Kidney (tissue), 14 donors: ENCODE measurements around the gene MYBPHL. TPM values are rescaled to one million over a fixed set of nuclear protein-coding genes. Genes with fewer than 3 reads are reported as not detected.
A peak's percentile ranks its signal among the peaks of the same experiment; 100 is the strongest.

ENCODE experiments used
- DNase-seq, 5 donors: peaks; one replicate each; pipeline ENCODE4 v3.0.0-alpha.2; 2013 to 2020
- FAIRE-seq: peaks from 2 replicates; lab custom pipeline; 2012; peaks lifted over from hg19 to GRCh38; lab: Jason Lieb, UNC
- H3K27ac ChIP-seq, 2 donors: one replicate each; pipeline ENCODE4 v1.7.0; 2013; ENCODE audit warnings: low read depth in 2 of 2, low read length in 2 of 2, inconsistent platforms in 1 of 2
- H3K27me3 ChIP-seq: one replicate; pipeline ENCODE4 v1.7.1; 2013; ENCODE audit warnings: low read length, inconsistent platforms; ENCODE audit not compliant: control insufficient read depth, insufficient read depth
- H3K36me3 ChIP-seq, 3 donors: one replicate each; pipeline versions ENCODE4 v1.7.0 to v1.7.1; 2013; ENCODE audit warnings: low read length in 3 of 3, control low read depth in 1 of 3, inconsistent platforms in 1 of 3; ENCODE audit not compliant: insufficient read depth in 3 of 3, control insufficient read depth in 2 of 3
- H3K4me1 ChIP-seq, 3 donors: one replicate each; pipeline versions ENCODE4 v1.7.0 to v1.7.1; 2013; ENCODE audit warnings: low read length in 3 of 3, inconsistent platforms in 1 of 3, low read depth in 1 of 3; ENCODE audit not compliant: control insufficient read depth in 2 of 3, insufficient read depth in 2 of 3
- H3K4me3 ChIP-seq, 3 donors: one replicate each; pipeline versions ENCODE4 v1.7.0 to v1.8.1; 2013; ENCODE audit warnings: low read length in 3 of 3, control low read depth in 1 of 3, inconsistent platforms in 1 of 3
- H3K9ac ChIP-seq, 3 donors: one replicate each; pipeline versions ENCODE4 v1.7.0 to v1.7.1; 2013; ENCODE audit warnings: low read length in 3 of 3, control low read depth in 1 of 3, inconsistent platforms in 1 of 3
- H3K9me3 ChIP-seq, 3 donors: one replicate each; pipeline versions ENCODE4 v1.7.0 to v1.7.1; 2013; ENCODE audit warnings: low read length in 3 of 3, control low read depth in 1 of 3, inconsistent platforms in 1 of 3; ENCODE audit not compliant: control insufficient read depth in 2 of 3, insufficient read depth in 1 of 3
- intact Hi-C: fragments of 100-400 bp; cut with DNase I; formaldehyde crosslinking; loops from one replicate; pipeline ENCODE4 v1.11.1; 2022
- polyA plus RNA-seq: library from polyadenylated mRNA; stranded (reverse); fragments of 350-450 nt; fragmentation: Illumina TruSeq; extraction: RNeasy Lipid Tissue Mini Kit (QIAGEN cat#74804); gene quantifications from one replicate; pipeline ENCODE4 v1.2.3, GENCODE V29; 2014; ENCODE audit warnings: low read depth, low replicate concordance; ENCODE audit not compliant: insufficient read depth
- total RNA-seq: library from RNA; stranded (reverse); fragmentation: NEBNext Ultra II Directional; extraction: Animal tissue kit (Norgen Biotek cat#: 25700); gene quantifications from one replicate; pipeline ENCODE4 v1.2.1, GENCODE V29; 2021
- TF ChIP-seq, protein P1 (sequence below): IDR thresholded peaks from 3 replicates; pipeline ENCODE4 v1.5.1; 2012; ENCODE audit warnings: mild to moderate bottlenecking, moderate library complexity, borderline replicate concordance; ENCODE audit not compliant: insufficient read depth; ENCODE audit errors: extremely low read depth
- donor health status: control.
- donor health status: control.
- donor health status: control.
- donor health status: control.
- donor health status: control.
- donor health status: DM: yes; HTN: yes; CAD: no.
- donor health status: Normal renal cell carcinoma (clear cell type).

The MYBPHL gene
- total and polyA plus RNA-seq, 2 donors from 2014 or later = 0.19 TPM; not detected in 1

- H3K9ac ChIP-seq = peak overlapping the region in 1 of 3 donors; percentile 51
- TF ChIP-seq, protein P1, sequence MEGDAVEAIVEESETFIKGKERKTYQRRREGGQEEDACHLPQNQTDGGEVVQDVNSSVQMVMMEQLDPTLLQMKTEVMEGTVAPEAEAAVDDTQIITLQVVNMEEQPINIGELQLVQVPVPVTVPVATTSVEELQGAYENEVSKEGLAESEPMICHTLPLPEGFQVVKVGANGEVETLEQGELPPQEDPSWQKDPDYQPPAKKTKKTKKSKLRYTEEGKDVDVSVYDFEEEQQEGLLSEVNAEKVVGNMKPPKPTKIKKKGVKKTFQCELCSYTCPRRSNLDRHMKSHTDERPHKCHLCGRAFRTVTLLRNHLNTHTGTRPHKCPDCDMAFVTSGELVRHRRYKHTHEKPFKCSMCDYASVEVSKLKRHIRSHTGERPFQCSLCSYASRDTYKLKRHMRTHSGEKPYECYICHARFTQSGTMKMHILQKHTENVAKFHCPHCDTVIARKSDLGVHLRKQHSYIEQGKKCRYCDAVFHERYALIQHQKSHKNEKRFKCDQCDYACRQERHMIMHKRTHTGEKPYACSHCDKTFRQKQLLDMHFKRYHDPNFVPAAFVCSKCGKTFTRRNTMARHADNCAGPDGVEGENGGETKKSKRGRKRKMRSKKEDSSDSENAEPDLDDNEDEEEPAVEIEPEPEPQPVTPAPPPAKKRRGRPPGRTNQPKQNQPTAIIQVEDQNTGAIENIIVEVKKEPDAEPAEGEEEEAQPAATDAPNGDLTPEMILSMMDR = no peak
Observed at GRCh38 chr1:109254621-109255096, 52.2 kb downstream of the MYBPHL start.

GRCh38 chr1:109253803-109254620 lies 52.8 kb downstream of the MYBPHL start:
- H3K4me3 ChIP-seq = peak overlapping the region; percentile 11 to 38 (median 29)
- peaks cover 0 to 34% (median 17%) of the 10 kb centered on the region in 3 donors for H3K4me1 ChIP-seq
- intact Hi-C loops = no loop called here
- H3K36me3 ChIP-seq = peaks cover 0 to under 1% (median 0%) of the 10 kb centered on the region in 3 donors
- H3K27ac ChIP-seq = peak overlapping the region; percentile 85 to 91
- DNase-seq = peak; percentile 79 to 87 (median 85)
- FAIRE-seq = no peak
- no peaks in the 10 kb centered on the region for H3K27me3 ChIP-seq
- no peaks in the 10 kb centered on the region for H3K9me3 ChIP-seq
- H3K9ac ChIP-seq = peak overlapping the region in 1 of 3 donors; percentile 51
- TF ChIP-seq, protein P1 = no peak

More at GRCh38 chr1:109254621-109255096, 52.2 kb downstream of the MYBPHL start:
- no peak for FAIRE-seq
- H3K4me3 ChIP-seq = peak overlapping the region in 1 of 3 donors; percentile 3
- peak overlapping the region; percentile 85 to 91 for H3K27ac ChIP-seq
- DNase-seq = peak in 4 of 5 donors; percentile 46 to 84 (median 64)
- H3K27me3 ChIP-seq = no peaks in the 10 kb centered on the region
- H3K4me1 ChIP-seq = peaks cover 0 to 34% (median 17%) of the 10 kb centered on the region in 3 donors
- H3K36me3 ChIP-seq = peaks cover 0 to 2% (median 0%) of the 10 kb centered on the region in 3 donors
- H3K9me3 ChIP-seq = no peaks in the 10 kb centered on the region
- intact Hi-C loops = no loop called here

DNA sequence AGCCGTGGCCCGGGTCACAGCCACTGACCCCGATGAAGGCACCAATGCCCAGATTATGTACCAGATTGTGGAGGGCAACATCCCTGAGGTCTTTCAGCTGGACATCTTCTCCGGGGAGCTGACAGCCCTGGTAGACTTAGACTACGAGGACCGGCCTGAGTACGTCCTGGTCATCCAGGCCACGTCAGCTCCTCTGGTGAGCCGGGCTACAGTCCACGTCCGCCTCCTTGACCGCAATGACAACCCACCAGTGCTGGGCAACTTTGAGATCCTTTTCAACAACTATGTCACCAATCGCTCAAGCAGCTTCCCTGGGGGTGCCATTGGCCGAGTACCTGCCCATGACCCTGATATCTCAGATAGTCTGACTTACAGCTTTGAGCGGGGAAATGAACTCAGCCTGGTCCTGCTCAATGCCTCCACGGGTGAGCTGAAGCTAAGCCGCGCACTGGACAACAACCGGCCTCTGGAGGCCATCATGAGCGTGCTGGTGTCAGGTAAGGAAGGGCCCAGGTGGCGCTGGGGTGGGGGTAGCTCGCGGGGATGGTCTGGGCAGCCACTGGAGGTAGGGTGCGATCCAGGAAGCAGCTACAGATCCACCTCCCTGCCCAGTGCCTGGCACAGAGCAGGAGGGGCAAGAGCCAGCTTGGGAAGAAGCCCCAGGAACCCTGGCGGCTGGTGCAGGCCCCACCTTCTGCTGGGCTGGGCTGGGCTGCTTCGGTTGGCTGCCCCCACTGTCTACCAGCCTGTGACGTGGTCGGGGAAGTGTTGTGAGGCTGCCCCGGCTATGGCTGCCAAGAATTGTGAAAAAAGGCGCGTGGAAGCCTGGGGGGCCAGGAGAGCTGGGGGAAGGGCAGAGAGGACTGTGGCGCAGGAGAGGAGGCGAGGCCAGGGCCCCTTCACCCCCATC lies 53.7 kb downstream of the MYBPHL start:
- Histone ChIP-seq H3K4me1 (peaks cover 0 to 34% (median 17%) of the 10 kb centered on the region in 3 donors), H3K27ac (peak overlapping the region; percentile 85 to 91), H3K36me3 (no peaks in the 10 kb centered on the region), H3K9me3 (no peaks in the 10 kb centered on the region), H3K27me3 (no peaks in the 10 kb centered on the region), H3K9ac (peak overlapping the region in 1 of 3 donors; percentile 51), H3K4me3 (peak overlapping the region in 2 of 3 donors; percentile 29 to 38)
- intact Hi-C loops = no loop called here
- TF ChIP-seq, protein P1 = no peak
- FAIRE-seq (no peak), DNase-seq (peak; percentile 63 to 93 (median 80))
